ENCODE data around the gene SGMS1.

GRCh38 chr10:50335397-50335796, 288.4 kb downstream of the SGMS1 start:
- no peak for TF ChIP-seq CTCF (IDR thresholded peaks at IDR 0.05)
- TF ChIP-seq POLR2A (IDR thresholded peaks at IDR 0.05), result no peak

Measured in heart left ventricle (tissue), 13 donors.